GM10266 (cell line): ENCODE data around the gene PDZD7.

Experiments used
- DNase-seq: peaks from one replicate; pipeline ENCODE4 v3.0.0; 2012; ENCODE audit errors: extremely low spot score
- TF ChIP-seq, protein P1 (sequence below): IDR thresholded peaks from 2 replicates; pipeline ENCODE4 v1.5.1; 2012; ENCODE audit warnings: mild to moderate bottlenecking, low read depth; ENCODE audit not compliant: control insufficient read depth, insufficient read depth; ENCODE audit errors: missing control alignments

PDZD7 gene

DNA sequence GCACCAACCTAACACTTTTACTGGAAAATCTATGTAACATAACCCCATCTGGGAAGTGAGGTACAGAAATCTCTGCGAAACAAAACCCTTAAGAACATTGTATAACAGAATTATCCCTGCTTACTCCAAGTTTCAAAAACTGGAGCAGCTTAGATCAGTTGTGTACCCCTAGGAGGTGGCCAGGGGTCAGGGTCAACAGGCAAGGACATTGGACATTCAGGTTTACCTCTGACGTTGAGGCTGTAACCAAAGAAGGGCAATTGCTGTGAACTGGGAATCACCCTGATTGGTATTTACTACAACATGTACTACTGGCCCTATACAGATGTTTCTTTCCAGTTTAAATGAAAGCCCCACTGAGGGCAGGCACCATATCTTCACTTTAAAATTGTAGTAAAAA lies 13.2 kb upstream of the PDZD7 start:
- DNase-seq, result no peak
- TF ChIP-seq, protein P1, sequence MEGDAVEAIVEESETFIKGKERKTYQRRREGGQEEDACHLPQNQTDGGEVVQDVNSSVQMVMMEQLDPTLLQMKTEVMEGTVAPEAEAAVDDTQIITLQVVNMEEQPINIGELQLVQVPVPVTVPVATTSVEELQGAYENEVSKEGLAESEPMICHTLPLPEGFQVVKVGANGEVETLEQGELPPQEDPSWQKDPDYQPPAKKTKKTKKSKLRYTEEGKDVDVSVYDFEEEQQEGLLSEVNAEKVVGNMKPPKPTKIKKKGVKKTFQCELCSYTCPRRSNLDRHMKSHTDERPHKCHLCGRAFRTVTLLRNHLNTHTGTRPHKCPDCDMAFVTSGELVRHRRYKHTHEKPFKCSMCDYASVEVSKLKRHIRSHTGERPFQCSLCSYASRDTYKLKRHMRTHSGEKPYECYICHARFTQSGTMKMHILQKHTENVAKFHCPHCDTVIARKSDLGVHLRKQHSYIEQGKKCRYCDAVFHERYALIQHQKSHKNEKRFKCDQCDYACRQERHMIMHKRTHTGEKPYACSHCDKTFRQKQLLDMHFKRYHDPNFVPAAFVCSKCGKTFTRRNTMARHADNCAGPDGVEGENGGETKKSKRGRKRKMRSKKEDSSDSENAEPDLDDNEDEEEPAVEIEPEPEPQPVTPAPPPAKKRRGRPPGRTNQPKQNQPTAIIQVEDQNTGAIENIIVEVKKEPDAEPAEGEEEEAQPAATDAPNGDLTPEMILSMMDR, result no peak

DNA sequence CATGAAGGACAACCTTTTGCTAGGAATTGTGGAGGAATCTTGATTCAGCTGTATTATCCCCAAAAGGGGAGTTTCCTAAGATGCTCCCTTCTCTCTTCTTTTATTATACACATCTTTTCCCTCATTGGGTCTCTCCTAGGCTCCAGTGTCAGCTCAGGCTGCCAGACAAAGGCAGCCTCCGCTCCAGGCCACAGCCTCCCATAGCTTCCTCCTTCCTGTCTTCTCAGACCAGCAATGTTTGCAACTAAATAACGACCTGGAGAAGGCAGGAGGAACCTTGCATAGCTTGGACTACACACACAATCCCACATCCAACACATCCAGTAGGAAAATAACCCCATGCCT lies 12.4 kb upstream of the PDZD7 start:
- TF ChIP-seq, protein P1, result no peak
- no peak for DNase-seq

DNA sequence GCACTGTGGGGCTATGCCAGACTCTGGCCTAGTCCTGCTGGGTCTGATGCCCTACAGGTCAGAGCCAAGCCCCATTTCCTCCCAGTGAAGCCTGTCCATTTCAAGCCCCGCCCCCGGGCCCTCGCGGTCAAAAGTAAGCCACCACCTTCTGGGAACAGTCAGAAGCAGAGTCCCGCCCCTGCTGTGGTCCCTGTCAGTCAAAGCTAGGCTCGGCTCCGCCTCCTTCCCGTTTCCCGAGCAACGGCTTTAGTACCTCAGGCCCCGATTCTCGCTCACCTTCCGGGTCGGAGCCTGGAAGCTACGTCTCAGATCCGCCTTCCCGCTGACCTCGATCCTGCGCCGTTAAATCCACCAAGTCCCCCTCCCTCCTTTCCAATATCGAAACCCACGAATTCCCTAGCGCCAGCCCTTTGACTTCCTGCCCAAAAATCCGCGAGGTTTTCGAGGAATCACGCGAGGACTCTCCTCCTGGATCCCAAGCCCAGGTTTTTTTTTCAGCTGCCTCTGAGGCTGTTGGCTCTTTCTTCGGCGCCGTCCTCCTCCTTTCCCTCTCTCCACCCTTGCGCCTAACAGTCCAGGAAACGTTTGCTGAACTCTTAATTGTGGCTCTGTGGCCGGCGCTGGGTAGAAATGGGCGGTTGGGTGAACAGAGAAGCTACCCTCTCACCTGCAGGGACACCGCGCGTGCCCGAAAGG lies 11.9 kb upstream of the PDZD7 start:
- TF ChIP-seq, protein P1, result no peak
- peak; percentile 96 for DNase-seq

DNA sequence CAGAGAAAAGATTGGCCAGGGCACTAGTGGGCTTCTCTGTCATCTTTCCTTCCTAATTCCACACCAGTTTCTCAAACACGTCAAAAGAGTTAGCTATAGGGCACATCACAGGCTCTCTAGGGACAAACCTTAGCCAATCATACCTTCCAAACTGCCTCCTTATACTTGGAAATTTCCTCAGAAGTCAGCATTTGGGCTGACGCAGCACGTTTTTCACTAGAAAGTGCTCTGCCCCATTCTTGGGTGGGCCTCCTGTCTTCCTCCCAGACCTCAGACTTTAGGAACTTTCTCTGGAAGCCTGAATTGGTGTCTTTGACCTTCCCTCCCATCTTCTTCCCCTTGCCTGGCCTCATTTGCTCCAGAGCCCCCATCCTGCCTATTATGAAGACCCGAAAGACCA lies 11.2 kb upstream of the PDZD7 start:
- TF ChIP-seq, protein P1, result no peak
- no peak for DNase-seq

DNA sequence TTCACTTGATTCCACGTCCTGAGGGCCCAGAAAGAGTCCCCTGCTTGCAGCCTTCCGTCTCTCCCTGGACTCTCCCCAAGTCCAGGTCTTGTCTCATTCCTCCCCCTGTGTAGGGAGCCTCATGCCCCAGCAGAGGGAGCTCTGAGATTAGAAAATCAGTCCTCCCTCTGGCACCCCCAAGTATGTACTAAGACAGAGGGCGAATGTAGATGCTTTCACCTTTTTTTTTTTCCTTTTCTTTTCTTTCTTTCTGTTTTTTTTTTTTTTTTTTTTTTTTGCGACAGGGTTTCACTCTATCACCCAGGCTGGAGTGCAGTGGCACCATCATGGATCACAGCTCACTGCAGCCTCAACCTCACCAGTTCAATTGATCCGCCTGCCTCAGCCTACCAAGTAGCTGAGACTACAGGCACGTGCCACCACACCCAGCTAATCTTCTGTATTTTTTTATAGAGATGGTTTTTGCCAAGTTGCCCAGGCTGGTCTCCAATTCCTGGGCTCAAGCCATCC lies 10.4 kb upstream of the PDZD7 start:
- DNase-seq, result peak; percentile 87
- TF ChIP-seq, protein P1, result peak; percentile 94

DNA sequence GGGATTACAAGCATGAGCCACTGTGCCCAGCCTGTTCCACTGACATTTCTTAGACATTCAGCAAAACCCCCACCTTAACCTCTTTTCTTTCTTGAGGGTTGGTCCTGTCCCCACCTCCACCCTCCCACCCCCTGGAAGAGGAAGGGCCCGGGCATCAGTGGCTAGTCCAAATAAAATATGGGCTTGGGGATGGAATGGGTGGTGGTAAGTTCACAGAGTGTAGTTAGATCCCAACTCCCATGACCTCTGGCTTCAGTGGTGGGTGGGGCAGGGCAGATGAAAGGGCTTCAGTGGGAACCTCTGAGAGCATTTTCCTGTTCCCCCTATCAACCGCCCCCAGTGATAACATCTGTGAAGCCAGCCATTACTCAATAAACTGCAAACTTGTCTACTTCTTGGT lies 9.9 kb upstream of the PDZD7 start:
- TF ChIP-seq, protein P1, result no peak
- no peak for DNase-seq

DNA sequence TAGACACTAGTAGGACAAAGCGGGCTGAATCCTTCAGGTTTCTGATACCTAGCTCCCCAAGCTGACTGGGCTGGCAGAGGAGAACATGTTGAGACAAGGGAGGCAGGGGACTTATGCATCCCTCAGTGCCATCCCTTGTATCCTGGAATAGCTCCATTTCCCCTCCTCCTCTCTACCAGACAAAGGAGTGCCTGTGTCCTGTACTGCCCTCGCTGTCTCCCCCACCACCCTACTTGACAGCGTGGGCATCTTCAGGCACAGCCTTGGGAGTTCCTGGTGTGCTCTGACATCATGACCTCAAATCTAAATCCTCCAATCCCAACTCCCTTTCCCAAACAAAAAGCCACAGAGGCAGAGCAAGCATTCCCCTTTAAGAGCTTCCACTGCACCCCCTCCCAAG lies 9.1 kb upstream of the PDZD7 start:
- no peak for DNase-seq
- TF ChIP-seq, protein P1, result no peak
